ENCODE data around the gene TRIM45.

GRCh38 chr1:117138106-117138505 is 16.6 kb upstream of the TRIM45 start:
- TF ChIP-seq EGR1 (IDR thresholded peaks at IDR 0.05), result no peak
- TF ChIP-seq CREB1 (IDR thresholded peaks at IDR 0.05; ENCODE audit: low read depth), result no peak
- TF ChIP-seq TCF12 (IDR thresholded peaks at IDR 0.05; ENCODE audit: low read depth), result no peak
- no peak for TF ChIP-seq CEBPB (IDR thresholded peaks at IDR 0.05)
- no peak for TF ChIP-seq YY1 (IDR thresholded peaks at IDR 0.05; ENCODE audit: low read depth)
- TF ChIP-seq EP300 (IDR thresholded peaks at IDR 0.05; ENCODE audit: borderline replicate concordance), result no peak
- TF ChIP-seq, protein P1, sequence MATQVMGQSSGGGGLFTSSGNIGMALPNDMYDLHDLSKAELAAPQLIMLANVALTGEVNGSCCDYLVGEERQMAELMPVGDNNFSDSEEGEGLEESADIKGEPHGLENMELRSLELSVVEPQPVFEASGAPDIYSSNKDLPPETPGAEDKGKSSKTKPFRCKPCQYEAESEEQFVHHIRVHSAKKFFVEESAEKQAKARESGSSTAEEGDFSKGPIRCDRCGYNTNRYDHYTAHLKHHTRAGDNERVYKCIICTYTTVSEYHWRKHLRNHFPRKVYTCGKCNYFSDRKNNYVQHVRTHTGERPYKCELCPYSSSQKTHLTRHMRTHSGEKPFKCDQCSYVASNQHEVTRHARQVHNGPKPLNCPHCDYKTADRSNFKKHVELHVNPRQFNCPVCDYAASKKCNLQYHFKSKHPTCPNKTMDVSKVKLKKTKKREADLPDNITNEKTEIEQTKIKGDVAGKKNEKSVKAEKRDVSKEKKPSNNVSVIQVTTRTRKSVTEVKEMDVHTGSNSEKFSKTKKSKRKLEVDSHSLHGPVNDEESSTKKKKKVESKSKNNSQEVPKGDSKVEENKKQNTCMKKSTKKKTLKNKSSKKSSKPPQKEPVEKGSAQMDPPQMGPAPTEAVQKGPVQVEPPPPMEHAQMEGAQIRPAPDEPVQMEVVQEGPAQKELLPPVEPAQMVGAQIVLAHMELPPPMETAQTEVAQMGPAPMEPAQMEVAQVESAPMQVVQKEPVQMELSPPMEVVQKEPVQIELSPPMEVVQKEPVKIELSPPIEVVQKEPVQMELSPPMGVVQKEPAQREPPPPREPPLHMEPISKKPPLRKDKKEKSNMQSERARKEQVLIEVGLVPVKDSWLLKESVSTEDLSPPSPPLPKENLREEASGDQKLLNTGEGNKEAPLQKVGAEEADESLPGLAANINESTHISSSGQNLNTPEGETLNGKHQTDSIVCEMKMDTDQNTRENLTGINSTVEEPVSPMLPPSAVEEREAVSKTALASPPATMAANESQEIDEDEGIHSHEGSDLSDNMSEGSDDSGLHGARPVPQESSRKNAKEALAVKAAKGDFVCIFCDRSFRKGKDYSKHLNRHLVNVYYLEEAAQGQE (IDR thresholded peaks at IDR 0.05; ENCODE audit: low read depth), result no peak
